Posterior vena cava (tissue), 2 donors: Measurements from ENCODE around the gene PLA2G2F. TPM values are rescaled to one million over a fixed set of nuclear protein-coding genes. Genes with fewer than 3 reads are reported as not detected.

ENCODE experiments used
- DNase-seq: peaks from one replicate; pipeline ENCODE4 v3.0.0-alpha.2; 2020; ENCODE audit warnings: low spot score
- intact Hi-C, 2 donors: fragments of 100-400 bp; cut with DNase I; formaldehyde crosslinking; loops; one replicate each; pipeline versions ENCODE4 v1.14.1 to v1.14.2; 2022 to 2023
- long read RNA-seq, 2 donors: library from polyadenylated mRNA; unstranded; transcript quantifications; one replicate each; pipeline ENCODE4 v2.0.0, GENCODE V29; 2020 to 2021
- total RNA-seq, 2 donors: library from RNA; stranded (reverse); fragmentation: NEBNext Ultra II Directional; extraction: Animal tissue kit (Norgen Biotek cat#: 25700); gene quantifications; one replicate each; pipeline ENCODE4 v1.2.1, GENCODE V29; 2021
- donor health status: DM: yes; HTN: yes; CAD: no.
- donor health status: DM: yes; HTN: yes; CAD: no.

PLA2G2F gene, protein sequence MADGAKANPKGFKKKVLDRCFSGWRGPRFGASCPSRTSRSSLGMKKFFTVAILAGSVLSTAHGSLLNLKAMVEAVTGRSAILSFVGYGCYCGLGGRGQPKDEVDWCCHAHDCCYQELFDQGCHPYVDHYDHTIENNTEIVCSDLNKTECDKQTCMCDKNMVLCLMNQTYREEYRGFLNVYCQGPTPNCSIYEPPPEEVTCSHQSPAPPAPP
- total RNA-seq = not detected
- long read RNA-seq, donor 1 = 0 reads
- long read RNA-seq, donor 2 = 0 reads

DNA sequence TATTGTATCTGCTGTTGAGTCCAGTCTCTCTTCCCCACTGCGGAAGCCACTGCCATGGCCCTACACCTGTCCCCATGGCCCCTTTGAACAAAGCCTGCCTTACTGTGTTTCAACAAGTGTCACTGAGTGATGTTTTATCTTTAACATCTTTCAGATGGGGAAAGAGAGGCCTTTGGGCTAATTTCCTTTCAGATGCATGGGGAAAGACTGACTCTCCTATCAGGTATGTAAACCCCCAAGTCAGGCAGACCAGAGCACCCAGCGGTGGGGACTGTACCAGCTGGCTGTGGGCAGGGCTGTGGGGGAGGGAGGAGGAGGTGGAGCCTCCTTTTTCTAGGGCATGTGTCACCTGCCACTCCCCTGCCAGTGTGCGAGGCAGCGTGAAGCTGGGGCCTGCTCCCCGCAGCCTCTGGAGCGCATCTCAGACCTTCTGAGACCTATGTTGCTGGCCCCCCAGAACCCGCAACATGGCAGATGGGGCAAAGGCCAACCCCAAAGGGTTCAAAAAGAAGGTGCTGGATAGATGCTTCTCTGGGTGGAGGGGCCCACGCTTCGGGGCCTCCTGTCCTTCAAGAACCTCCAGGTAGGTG, at the start of gene PLA2G2F:
TSS of gene PLA2G2F (plus strand) at position 363 of the 590 bp plus-strand sequence. CDS start at position 468, 105 bp downstream.
- intact Hi-C loops = no loop called here
- DNase-seq = peak; percentile 53

DNA sequence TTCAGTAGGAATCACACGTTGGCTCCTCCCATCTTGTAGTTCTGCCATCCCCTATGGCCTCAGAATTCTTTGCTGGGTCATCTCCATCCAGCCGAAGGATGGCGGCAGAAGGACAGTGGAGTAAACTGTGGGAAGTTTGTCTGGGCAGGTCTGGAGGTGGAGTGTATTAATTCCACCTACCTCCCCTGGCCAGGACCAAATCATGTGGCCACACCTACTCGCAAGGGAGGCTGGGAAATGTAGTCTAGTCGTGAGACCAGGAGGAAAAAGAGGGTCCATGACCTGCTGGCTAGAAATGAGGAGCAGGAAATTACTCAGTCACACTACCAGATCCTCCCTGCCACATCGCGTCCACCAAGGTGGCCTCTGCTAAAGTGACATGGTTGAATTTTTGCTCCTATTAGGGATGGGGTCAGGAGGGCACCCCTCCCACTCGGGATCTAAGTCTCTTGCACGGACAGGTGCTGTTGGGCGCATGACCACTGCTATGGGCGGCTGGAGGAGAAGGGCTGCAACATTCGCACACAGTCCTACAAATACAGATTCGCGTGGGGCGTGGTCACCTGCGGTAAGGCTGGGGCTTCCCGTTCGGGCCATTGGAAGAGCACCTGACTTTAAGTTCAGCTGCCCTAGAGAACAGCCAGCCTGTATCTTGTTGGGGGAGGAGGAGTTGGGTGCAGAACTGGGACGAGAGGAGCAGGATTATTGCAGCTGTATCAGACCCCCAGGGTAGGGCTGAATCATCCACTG, 49.6 kb upstream of the PLA2G2F start:
- peak; percentile 64 for DNase-seq
- intact Hi-C loops = no loop called here

DNA sequence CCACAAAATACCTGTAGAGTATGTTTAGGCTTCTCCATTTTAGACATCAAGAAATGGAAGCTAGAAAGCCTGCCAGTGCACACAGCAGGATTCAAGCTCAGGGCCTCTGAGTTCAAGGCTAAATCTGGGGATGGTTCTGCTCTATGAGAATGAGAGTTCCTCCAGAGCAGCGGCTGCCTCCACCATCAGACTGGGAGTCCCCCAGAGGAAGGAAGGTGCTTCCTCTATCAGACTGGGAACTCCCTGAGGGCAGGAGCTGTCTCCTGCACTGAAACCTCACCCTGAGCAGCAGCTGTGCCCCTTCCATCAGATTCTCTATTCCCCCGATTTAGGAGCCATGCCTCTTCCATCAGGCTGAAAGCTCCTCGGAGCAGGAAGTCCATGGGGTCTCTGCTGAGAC, 49.0 kb upstream of the PLA2G2F start:
- intact Hi-C loops = no loop called here
- no peak for DNase-seq

DNA sequence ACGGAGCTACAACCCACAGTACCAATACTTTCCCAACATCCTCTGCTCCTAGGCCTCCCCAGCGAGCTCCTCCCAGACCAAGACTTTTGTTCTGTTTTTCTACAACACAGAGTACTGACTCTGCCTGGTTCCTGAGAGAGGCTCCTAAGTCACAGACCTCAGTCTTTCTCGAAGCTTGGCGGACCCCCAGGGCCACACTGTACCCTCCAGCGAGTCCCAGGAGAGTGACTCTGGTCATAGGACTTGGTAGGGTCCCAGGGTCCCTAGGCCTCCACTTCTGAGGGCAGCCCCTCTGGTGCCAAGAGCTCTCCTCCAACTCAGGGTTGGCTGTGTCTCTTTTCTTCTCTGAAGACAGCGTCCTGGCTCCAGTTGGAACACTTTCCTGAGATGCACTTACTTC, 48.5 kb upstream of the PLA2G2F start:
- intact Hi-C loops = no loop called here
- DNase-seq = no peak

DNA sequence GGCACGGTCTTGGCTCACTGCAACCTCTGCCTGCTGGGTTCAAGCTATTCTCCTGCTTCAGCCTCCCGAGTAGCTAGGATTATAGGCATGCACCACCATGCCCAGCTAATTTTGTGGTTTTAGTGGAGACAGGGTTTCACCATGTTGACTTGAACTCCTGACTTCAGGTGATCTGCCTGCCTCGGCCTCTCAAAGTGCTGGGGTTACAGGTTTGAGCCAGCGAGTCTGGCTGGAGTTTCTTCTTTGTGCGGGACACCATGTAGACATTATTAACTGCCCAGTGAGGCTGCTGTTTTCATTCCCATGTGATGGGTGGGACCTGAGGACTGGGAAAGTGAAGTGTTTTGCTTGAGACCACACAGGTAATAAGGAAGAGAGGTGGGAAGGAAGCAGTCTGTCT, 45.8 kb upstream of the PLA2G2F start:
- intact Hi-C loops = no loop called here
- DNase-seq = no peak

DNA sequence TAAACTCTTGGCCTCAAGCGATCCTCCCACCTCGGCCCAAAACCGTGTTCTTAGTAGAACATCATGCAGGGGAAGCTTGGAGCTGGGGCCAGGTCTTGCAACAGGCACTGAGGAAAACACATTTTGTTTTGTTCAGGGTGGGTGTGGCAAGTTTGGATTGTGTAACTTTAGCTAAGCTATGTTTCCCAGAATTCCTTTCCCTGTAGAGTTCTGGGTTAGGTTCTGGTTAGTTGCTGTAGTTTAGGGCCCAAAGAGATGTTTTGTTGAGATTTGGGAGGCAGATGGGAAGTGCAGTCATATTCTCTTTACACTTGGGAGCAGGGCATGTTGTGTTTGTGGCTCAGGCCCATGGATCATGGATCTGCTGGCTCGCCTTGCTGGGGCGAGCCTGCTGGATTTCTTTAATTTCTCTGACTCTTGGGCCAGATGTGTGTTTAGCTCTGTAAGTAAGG, 45.2 kb upstream of the PLA2G2F start:
- DNase-seq = peak; percentile 90
- intact Hi-C loops = no loop called here

DNA sequence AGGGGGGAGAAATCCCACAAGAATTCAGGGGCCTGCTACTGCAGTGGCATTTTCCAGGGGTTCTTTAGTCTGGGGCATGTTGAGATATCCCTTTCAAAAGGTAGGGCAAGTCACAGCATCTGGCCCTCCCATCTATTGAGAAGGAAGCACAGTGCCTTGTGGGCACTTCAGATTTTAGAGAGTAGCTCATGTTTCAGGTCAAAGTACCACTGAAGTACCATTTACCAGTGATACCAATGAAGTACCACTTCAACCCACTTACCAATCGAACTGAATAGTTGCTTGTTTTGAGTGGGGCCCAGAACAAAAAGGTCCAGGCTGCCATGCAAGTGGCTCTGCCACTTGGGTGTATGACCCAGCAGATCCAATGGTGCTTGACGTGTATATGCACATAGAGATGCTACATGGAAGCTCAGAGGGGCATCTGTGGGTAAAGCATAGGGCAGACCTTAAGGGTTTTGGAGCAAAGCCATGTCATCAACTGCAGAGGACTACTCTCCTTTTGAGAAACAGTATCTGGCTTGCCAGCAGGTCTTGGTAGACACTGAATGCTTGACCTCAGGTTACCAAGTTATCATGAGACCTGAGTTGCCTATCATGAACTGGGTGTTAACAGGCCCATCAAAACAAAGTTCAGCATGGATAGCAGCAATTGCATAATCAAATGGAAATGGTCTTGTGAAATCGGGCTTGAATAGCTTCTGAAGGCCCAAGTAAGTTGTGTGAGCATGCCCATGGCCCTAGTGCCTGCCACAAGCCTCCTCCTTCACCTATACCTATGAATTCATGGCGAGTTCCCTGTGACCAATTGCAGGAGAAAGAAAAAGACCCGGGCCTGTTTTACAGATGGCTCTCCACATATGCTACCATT, 43.3 kb upstream of the PLA2G2F start:
- no peak for DNase-seq
- intact Hi-C loops = no loop called here

DNA sequence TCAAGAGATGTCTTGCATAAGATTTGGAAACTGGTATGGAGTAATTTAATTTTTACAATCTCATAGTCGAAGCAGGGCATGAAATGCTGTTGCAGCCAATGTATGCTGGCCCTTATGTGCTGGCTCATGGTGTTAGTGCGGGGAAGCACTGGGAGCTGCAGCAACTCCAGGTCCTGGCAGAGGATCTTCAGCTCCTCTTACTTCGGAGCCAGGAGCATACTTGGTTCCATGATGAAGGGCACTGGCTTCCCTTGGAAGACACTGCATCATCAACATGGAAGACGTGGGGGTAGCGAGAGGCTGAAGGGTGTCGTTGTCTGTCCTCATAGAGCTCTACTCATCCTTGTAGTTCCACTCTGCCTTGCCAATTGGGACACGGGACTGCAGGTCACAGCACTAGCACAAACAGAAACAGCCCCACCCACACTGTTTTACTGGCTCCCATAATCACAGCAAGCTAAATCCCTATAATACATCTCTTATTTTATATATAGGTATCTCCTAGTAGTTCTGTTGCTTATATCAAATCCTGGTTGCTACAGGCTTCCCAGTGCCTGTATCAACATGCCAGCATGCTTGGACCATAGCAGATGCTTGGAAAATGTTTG, 42.2 kb upstream of the PLA2G2F start:
- intact Hi-C loops = no loop called here

DNA sequence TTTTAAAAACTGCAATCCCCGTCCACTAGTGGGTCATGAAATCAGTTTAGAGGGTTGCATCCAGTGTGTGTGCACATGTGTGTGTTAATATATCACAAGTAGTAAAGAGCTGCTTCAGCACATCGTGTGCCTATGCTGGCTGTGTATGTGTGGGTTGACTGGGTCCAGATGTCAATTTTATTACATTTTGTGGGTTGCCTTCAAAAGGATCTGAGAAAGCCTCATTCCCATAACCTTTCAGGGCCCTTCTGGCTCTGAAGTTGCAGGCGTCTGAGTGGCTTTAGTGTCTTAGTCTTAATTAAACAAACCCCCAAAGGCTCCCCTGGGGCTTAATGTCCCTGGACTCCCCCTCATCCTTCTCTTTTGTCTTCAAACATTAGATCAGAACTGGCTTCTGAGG, 39.6 kb upstream of the PLA2G2F start:
- no peak for DNase-seq
- intact Hi-C loops = no loop called here

More for the DNA sequence above, 42.2 kb upstream of the PLA2G2F start:
- no peak for DNase-seq

DNA sequence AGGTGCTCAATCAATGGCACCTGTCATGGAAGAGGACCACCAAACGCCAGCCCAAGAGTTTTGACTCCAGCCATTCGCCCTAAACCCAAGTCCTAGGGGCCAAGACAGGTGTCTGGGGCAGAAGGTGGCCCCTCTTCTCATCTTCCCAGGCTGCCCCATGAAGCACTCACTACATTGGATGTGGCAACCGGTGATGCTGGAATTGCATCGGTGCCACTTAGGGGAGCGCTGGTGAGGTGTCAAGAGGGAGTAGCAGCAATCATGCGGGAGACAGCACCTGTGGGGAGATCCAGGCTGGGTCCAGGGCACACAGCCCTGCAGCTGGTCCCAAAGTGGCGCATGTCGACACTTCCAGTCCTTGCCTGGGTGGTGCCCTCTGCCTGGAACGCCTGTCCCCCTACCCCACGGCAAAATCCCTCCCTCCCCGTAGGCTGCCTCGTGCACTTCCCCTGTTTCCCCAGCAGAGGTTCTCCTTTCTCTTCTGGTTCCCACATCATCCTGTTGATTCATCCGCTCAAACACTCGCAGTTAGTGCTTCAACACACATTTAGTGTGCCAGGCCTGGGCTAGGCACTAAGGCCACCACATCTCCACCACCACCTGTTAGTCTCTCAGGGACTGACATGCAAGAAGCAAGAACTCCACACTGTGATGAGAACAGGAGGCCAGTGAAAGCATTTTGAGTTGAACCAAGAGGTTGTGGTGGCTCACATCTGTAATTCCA, 38.3 kb upstream of the PLA2G2F start:
- DNase-seq = no peak
- intact Hi-C loops = no loop called here

DNA sequence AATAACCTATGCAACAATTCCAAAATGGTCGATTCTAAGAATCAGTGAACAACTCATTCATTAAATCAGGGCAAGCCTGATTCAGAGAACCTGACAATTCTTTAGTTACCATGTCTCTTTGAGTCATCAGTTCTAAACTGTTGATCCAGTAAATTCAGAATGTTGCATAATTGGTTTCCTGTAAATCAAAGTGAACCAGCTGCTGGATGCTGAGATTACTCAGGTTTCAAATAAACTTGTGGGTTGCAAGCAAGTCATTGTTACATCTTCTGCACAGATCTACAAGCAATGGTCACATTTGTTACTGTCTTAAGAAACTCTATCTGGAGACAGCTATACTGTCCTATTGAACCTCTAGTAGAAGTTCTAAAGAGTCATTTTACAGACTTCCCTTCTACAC, 36.2 kb upstream of the PLA2G2F start:
- intact Hi-C loops = no loop called here
- DNase-seq = no peak

DNA sequence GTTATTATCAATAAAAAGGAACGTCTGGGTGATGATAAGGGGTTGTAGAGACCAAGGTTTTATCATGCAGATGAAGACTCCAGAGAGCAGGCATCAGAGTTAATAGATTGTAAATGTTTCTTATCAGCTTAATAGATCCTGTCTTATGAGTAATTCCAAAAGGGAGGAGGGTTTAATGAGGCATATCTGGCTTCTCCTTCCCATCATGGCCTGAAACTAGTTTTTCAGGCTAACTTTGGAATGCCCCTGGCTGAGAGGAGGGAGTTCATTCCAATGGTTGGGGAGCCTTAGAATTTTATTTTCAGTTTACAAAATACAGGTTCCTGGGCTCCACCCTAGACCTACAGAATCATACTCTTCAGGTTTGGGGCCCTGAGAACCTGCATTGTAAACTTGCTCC, 33.3 kb upstream of the PLA2G2F start:
- intact Hi-C loops = no loop called here
- DNase-seq = no peak

DNA sequence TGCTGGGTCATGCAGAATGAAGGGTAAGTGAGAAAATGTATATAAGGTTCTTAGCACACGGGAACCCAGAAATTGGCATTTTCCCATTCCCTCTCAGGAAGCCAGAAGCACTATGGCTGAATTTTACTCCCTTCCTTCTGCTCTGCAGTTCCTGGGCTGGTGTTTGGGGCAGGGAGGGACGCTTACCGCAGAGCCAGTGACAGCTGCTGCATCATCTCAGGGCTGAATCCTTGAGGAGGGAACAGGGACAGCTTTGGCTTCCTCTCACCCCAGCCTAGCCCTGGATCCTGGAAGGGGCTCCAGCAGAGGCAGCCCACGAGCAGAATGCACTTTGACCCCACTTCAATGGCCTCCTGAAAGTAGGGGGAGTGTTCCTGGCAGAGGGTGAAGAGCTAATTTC, 31.8 kb upstream of the PLA2G2F start:
- DNase-seq = no peak
- intact Hi-C loops = no loop called here

DNA sequence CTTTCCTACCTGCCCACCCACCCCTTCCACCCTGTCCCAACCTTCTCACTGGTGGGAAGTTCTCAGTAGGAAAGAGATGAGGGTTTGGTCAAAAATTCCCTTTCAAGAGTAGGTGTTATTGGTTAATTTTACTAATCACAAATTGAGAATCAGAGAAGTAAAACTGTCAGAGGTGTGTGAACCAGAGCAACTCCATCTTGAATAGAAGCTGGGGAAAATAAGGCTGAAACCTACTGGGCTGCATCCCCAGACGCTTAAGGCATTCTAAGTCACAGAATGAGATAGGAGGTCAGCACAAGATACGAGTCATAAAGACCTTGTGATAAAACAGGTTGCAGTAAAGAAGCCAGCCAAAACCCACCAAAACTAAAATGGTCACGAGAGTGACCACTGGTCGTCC, 31.3 kb upstream of the PLA2G2F start:
- intact Hi-C loops = no loop called here

DNA sequence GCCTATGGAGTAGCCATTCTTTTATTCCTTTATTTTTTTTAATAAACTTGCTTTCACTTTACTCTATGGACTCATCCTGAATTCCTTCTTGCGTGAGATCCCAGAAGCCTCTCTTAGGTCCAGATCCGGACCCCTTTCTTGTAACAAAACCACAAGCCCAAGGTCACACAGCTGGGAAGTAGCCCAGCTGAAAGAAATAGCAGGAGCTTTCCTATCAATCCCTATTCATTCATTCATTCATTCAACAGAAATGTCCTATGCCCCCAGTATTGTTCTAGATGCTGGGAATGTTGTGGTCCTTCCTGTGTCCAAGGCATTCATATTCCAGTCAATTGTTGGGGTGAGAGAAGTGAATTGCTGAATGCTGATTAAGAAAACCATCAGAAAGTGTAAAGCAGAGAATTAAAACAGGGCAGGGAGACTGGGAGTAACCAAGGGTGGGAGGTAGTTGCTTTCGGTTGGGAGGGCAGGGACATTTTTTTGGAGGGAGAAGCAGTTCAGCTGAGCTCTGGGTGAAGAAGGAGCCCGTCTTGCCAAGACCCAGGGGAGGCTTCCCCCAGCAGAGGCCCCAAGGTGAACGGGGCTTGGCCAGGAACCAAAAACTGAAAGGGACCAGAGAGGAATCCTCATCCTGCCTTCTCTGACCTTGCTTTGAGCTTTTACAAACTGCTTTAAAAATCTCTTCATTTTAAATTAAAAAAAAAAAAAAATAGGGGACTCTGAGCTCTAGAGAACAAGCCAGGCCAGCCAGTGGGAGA, 30.6 kb upstream of the PLA2G2F start:
- peak; percentile 6 for DNase-seq
- intact Hi-C loops = no loop called here

More for the DNA sequence above, 31.3 kb upstream of the PLA2G2F start:
- DNase-seq = no peak

DNA sequence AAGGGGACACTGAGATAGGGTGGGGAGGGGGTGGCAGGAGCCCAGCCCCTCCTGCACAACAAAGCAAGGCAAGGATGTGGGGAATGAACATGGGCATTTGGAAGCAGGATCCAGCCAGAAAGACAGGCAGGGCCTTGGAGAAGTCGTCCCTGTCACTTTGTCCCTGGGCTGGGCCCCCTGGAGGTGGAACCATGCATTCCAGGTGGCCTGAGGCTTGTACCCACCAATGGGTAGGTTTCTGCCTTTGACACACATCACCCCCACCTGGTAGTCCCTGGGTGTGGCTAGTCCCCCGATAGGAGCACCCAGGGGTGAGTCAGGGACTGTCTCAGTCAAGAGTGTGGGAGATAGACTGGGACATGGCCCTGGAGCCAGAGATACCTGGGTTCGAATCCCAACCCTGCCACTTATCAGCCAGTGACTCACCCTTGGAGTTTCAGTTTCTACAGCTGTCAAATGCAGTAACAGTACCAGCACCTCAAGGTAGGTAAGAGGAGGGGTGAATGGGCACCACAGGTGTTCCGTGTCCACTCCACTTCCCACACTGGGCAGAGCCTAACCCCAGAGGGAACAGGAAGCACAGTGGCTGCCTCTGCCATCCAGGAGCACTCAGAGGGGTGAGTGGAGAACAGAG, 29.8 kb upstream of the PLA2G2F start:
- DNase-seq = peak; percentile 55
- intact Hi-C loops = no loop called here

DNA sequence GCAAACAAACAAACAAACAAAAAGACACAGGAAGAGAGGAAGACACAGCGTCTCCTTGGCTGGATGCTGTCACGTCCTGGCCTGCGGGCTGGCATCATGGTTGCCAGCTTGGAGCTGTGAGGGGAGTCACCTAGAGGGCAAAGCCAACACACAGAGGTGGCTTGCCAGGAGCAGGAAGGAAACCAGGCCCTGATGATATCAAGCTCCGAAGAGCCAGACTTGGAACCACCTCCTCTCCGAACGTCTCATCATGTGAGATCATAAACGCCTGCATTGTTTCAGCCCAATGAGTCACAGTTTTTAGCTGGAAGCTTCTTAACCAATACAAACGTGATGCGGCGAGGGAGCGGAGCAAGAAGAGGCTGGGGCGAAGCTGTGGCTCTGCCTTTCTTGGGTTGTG, 28.4 kb upstream of the PLA2G2F start:
- intact Hi-C loops = no loop called here
- DNase-seq = peak; percentile 74
